NCI-H82 (cell line): ENCODE data around the gene STX18.
"Not testable (repeated sequence)": the region's sequence is repeated elsewhere in the genome, so short reads cannot be mapped to it uniquely, and the experiment has no call there.

ENCODE experiments used
- DNase-seq: peaks from one replicate; lab custom pipeline; 2025; lab: John Stamatoyannopoulos, UW

The STX18 gene

DNA sequence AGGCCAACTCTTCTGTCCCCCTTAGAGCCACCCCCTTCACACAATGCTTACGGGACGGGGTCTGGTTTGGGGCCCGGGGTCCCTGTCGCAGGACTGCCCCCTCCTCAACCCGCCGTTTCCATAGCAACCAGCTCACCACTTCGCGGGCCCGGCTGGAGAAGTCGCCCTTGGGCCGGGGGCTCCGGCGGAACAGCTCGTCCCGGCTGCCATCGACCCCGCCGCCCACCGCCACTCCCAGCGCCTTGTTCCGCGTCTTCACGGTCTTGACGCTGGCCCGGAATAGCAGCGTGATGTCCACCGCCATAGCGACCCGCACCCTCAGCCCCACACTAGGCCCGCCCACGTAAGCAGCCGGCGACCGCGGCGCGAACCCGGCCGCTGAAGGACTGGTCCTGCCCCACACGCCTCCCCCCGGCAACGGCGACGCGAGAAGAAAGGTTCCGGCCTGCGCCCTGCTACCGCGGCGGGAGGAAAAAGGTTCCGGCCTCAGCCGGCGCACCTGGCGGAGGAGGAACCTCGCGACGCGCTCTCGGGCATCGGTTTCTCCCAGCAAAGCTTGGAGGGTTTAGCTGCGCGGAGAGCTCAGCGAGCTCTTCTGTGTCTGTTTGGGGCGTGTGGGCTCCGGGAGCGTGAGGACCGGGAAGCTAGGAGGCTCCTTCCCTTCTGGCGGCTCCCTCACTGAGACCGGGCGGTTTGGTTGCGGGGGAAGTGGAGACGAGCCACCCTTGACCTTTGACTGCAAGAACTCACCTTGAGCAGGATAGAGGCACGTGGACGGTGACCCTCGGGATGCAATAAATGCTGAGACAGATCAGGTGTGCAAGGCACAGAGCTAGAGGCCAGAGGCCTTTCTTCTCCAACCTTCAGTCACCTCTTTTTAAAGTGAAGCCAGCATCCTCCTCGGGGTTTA lies at the start of gene STX18:
Gene STX18, minus strand, starts transcription at position 388 of the 910 bp plus-strand sequence. Its CDS starts 84 bp downstream, at position 304.
- DNase-seq, result peak; percentile 88

GRCh38 chr4:4591071-4591470 lies 49.2 kb upstream of the STX18 start:
- no peak for DNase-seq

DNA sequence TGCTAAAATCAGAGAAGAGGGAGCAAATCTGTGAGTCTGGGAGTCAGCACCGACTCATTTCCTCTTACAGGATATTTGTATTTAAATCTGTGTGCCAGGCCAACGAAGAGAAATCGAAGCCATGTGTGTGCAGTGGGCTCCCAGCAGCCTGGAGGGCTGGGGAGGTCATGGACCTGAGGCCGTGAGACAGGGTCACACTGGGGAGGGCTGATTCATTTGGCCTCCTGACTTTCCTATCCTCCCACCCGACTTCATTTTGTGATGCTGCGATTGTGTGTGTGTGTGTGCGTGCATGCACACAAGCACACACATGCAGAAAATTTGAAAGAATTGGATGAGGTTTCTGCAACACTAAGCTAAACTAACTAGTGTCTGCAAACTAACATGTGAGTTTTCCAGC lies 48.7 kb upstream of the STX18 start:
- no peak for DNase-seq

- DNase-seq, result no peak
These were observed 43.3 kb upstream of the STX18 start for GRCh38 chr4:4585012-4585670.

GRCh38 chr4:4583606-4584005 lies 41.8 kb upstream of the STX18 start:
- DNase-seq, result no peak

- no peak for DNase-seq
These were observed 40.8 kb upstream of the STX18 start for GRCh38 chr4:4582653-4583052.

GRCh38 chr4:4580494-4580893 lies 38.6 kb upstream of the STX18 start:
- no peak for DNase-seq

DNA sequence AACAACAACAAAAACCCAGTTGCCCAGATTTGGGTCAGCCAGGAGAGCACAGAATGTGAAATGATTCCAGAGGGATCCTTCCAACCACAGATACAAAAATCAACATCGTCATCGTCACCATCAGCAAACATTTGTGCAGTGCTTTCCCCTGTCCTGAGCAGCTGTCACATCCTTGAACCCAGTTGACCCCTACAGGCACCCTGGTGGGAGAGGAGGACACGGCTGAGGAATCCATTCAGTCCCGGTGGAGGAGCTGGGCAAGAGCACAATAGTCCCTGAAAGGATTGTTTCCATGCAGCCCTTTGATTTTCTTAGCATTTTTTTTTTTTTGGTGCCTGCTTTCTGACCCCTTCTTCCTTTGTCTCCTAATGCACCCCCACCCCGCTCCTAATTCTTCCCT lies 37.1 kb upstream of the STX18 start:
- DNase-seq, result no peak

DNA sequence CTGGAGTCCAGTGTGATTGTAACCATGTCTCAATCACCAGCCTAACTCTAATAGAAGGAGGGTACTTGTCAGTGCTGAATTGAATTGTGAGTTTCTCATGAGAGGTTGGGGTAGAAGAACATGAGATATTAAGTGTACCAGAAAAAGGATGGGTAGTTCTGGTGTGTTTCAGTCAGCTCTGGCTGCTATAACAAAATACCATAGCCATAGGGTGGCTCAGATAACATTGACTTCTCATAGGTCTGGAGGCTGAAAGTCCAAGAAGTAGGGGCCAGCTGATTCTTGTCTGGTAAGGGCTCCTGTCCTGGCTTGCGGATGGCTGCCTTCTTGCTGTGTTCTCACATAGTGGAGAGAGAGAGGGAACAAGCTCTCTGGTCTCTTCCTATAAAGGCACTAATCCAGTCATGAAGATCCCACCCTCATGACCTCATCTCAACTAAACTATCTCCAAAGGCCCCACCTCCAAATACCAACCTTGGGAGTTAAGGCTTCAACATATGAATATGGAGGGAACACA lies 35.6 kb upstream of the STX18 start:
- DNase-seq, result no peak

DNA sequence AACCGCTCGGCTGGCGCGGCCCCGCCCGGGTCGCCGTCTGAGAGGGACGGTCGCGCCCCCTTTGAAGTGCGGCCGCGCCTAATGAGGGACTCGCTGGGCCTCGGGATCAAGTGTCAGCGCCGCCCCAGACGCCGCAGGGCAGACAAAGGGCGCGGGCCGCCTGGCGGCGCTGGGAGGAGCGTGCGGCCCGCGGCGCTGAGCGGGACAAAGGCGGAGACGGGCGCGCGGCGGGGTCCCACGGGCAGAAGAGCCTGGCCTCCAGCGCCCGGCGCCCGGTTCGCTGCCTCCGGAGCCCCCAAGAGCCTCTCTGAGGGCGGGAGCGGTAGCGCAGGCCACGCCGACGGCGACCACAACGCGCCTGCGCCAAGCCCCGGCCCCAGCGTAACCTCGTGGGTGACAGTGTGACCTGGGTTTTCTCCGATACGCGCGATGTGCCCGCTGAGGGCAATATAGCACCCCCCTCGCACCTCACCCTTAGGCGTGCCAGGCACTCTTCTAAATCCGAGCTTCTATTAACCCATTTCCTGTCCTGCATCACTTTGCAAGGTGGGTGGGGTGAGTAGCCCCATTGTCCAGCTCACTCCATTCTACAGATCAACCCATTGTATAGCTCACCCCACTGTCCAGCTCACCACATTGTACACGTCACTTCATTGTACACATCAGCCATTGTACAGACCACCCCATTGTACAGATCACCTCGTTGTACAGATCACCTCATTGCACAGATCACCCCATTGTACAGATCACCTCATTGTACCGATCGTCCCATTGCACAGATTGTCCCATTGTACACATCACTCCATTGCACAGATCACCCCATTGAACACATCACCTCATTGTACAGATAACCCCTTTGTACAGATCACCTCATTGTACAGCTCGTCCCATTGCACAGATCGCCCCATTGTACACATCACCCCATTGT lies 33.7 kb upstream of the STX18 start:
- DNase-seq, result no peak

DNA sequence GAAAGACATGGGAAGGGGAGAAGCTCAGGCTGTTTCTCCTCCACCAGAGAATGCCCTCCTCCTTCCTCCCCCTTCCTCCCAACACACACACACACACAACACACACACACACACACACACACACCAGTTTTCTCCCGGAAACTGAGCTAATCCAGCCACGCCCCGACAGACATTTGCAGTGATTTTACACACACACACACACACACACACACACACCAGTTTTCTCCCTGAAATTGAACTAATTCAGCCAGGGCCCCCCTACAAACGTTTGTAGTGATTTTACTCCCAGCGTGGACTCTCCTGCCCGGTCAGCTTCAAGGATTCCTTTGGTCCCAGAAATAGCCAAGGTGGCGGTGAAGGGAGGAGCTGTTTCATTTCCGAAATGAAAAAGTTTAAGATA lies 32.9 kb upstream of the STX18 start:
- DNase-seq, result no peak

DNA sequence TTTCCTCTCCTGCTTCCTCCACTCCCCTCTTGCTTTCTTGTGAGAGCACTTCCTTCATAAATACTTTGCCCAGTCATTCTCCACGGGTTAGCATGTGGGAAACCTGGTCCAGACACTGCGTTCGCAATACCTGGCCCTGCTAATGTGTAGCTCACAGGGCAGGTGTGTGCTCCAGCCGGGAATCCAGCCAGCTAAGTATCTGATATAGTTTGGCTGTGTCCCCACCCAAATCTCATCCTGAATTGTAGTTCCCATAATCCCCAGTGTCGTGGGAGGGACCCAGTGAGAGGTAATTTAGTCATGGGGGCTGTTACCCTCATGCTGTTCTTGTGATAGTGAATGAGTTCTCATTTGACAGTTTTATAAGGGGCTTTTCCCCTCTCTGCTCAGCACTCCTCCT lies 32.2 kb upstream of the STX18 start:
- DNase-seq, result no peak

- no peak for DNase-seq
These were observed 31.0 kb upstream of the STX18 start for GRCh38 chr4:4572821-4573220.

- not testable (repeated sequence) for DNase-seq
These were observed 28.0 kb upstream of the STX18 start for GRCh38 chr4:4569861-4570260.

DNA sequence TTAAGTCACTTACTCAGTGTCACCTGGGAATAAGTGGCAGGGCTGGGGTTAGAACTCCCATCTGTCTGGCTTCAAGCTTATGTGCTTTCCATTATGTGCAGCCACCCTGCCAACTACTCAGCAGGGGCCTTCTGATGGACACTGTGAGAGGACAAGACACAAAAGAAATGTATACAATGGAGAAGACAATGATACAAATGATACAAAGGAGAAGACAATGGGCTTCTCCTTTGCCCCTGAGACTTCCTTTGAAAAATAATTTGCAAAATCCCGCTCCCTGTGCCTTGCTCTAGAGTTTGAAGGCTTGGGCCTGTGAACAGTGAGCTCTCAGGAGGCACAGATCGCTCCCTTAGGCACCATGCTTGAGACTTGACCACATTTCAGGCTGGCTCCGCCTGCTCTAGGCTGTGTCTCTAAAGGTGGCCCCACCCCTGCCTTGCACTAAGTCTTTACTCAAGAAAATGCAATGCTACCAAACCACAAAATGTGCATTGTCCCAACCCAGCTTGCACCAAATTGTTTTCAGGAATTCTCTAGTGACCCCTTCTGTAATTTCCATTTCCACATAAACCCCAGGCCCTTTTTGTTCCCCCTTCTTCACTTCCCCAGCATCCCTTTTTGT lies 27.1 kb upstream of the STX18 start:
- peak; percentile 19 for DNase-seq

DNA sequence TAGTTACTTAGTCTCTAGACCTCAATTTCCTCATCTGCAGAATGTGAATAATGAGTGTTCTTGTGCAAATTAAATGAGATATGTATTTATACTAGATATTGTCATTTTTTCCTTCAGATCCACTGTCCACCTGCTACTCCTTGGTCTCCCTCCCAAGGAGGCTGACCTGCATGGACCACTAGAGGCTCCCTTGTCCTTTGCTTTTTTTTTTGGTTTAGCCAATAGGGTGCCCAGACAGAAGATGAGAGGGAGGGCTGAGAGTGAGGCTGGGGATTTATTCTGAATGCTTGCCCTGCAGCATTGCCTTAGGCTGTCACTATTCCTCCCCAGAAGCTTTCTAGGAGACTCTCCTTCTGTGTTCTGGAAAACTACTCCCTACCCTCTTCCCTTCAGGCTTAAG lies 24.5 kb upstream of the STX18 start:
- peak; percentile 24 for DNase-seq

- DNase-seq, result no peak
These were observed 22.7 kb upstream of the STX18 start for GRCh38 chr4:4564522-4564921.

- DNase-seq, result no peak
These were observed 18.8 kb upstream of the STX18 start for GRCh38 chr4:4560642-4561041.

GRCh38 chr4:4560136-4560535 lies 18.3 kb upstream of the STX18 start:
- DNase-seq, result no peak

- DNase-seq, result no peak
These were observed 17.7 kb upstream of the STX18 start for GRCh38 chr4:4559596-4559995.

GRCh38 chr4:4558881-4559280 lies 17.0 kb upstream of the STX18 start:
- DNase-seq, result no peak

GRCh38 chr4:4555916-4556315 lies 14.1 kb upstream of the STX18 start:
- DNase-seq, result no peak
